SU-DHL-6 (cell line): ENCODE data around the gene RAP1GAP.

Experiments
- CTCF ChIP-seq: fragments of 200-600 bp; sonication (generic); IDR thresholded peaks from one replicate; pipeline ENCODE4 v1.5.1; 2017; ENCODE audit warnings: antibody characterized with exemption, mild to moderate bottlenecking, low read length, moderate library complexity; ENCODE audit not compliant: insufficient read depth, poor library complexity, severe bottlenecking
- EZH2phosphoT487 ChIP-seq: fragments of 200-600 bp; sonication (generic), shearing (Covaris generic); conservative IDR thresholded peaks from 2 replicates; pipeline ENCODE4 v1.6.1; 2018; ENCODE audit warnings: mild to moderate bottlenecking, antibody characterized with exemption, low read length, moderate library complexity, mixed read lengths

GRCh38 chr1:21584096-21584495 lies 85.1 kb downstream of the RAP1GAP start:
- TF ChIP-seq CTCF (no peak), EZH2phosphoT487 (no peak)
